Measurements from ENCODE around the gene ABHD10. TPM values are rescaled to one million over a fixed set of nuclear protein-coding genes. Genes with fewer than 3 reads are reported as not detected.
A peak's percentile ranks its signal among the peaks of the same experiment; 100 is the strongest.

The ABHD10 gene
- total RNA-seq, 1 donor from 2014 or later, result 40.2 TPM

GRCh38 chr3:111963424-111963823, 15.4 kb upstream of the ABHD10 start:
- H3K4me1 Mint-ChIP-seq (ENCODE audit: unreplicated experiment), result peaks cover 19% of the 10 kb centered on the region
- H3K27ac Mint-ChIP-seq, result no peak overlapping the region
- DNase-seq (ENCODE audit: extremely low spot score, unreplicated experiment), result no peak
- no peaks in the 10 kb centered on the region for H3K9me3 Mint-ChIP-seq
- no peaks in the 10 kb centered on the region for H3K27me3 Mint-ChIP-seq
- no peak for TF ChIP-seq CTCF (conservative IDR thresholded peaks at IDR 0.05)
- H3K4me3 Mint-ChIP-seq, result no peak overlapping the region
- H3K36me3 Mint-ChIP-seq, result no peaks in the 10 kb centered on the region

GRCh38 chr3:111965484-111965883, 13.3 kb upstream of the ABHD10 start:
- Mint-ChIP-seq H3K9me3 (no peaks in the 10 kb centered on the region), H3K27ac (no peak overlapping the region), H3K27me3 (no peaks in the 10 kb centered on the region), H3K4me3 (no peak overlapping the region), H3K36me3 (no peaks in the 10 kb centered on the region), H3K4me1 (ENCODE audit: unreplicated experiment) (peaks cover 19% of the 10 kb centered on the region)
- no peak for DNase-seq (ENCODE audit: extremely low spot score, unreplicated experiment)
- no peak for TF ChIP-seq CTCF (conservative IDR thresholded peaks at IDR 0.05)

GRCh38 chr3:111967068-111967467, 11.8 kb upstream of the ABHD10 start:
- no peaks in the 10 kb centered on the region for H3K9me3 Mint-ChIP-seq
- H3K36me3 Mint-ChIP-seq, result no peaks in the 10 kb centered on the region
- no peak for DNase-seq (ENCODE audit: extremely low spot score, unreplicated experiment)
- no peak overlapping the region for H3K27ac Mint-ChIP-seq
- no peak overlapping the region for H3K4me3 Mint-ChIP-seq
- TF ChIP-seq CTCF (conservative IDR thresholded peaks at IDR 0.05), result no peak
- H3K27me3 Mint-ChIP-seq, result no peaks in the 10 kb centered on the region
- H3K4me1 Mint-ChIP-seq (ENCODE audit: unreplicated experiment), result peaks cover 10% of the 10 kb centered on the region

GRCh38 chr3:111967651-111968274, 11.1 kb upstream of the ABHD10 start:
- Mint-ChIP-seq H3K27me3 (no peaks in the 10 kb centered on the region), H3K4me1 (ENCODE audit: unreplicated experiment) (peaks cover 10% of the 10 kb centered on the region), H3K27ac (peak overlapping the region; percentile 49), H3K9me3 (no peaks in the 10 kb centered on the region), H3K36me3 (no peaks in the 10 kb centered on the region), H3K4me3 (peak overlapping the region; percentile 17)
- peak; percentile 82 for DNase-seq (ENCODE audit: extremely low spot score, unreplicated experiment)
- TF ChIP-seq CTCF (conservative IDR thresholded peaks at IDR 0.05), result peak; percentile 96

GRCh38 chr3:111968319-111969054, 10.3 kb upstream of the ABHD10 start:
- Mint-ChIP-seq H3K36me3 (no peaks in the 10 kb centered on the region), H3K4me1 (ENCODE audit: unreplicated experiment) (peaks cover 10% of the 10 kb centered on the region), H3K9me3 (no peaks in the 10 kb centered on the region), H3K27me3 (no peaks in the 10 kb centered on the region), H3K27ac (no peak overlapping the region), H3K4me3 (no peak overlapping the region)
- DNase-seq (ENCODE audit: extremely low spot score, unreplicated experiment), result no peak
- TF ChIP-seq CTCF (conservative IDR thresholded peaks at IDR 0.05), result no peak

Data from type B pancreatic cell (in vitro differentiated cells).